B cell (primary cell): ENCODE measurements around the gene DYNLT2. TPM values are rescaled to one million over a fixed set of nuclear protein-coding genes. Genes with fewer than 3 reads are reported as not detected.

Experiments used
- ATAC-seq: fragments of 200-7000 bp; cut with Tn5 transposase; one replicate; pipeline ENCODE4 v1.10.0; 2021; ENCODE audit warnings: low read depth, mild to moderate bottlenecking, moderate number of reproducible peaks, moderate library complexity
- CTCF ChIA-PET: fragments of 350-600 bp; sonication (Branson Sonifier 250); formaldehyde crosslinking; loops from one replicate; lab custom pipeline; 2021; ENCODE audit warnings: antibody characterized with exemption, inconsistent platforms; lab: Charles Lee
- POLR2A ChIA-PET: fragments of 350-600 bp; sonication (Branson Sonifier 250); formaldehyde crosslinking; loops from one replicate; lab custom pipeline; 2021; ENCODE audit warnings: antibody characterized with exemption; lab: Charles Lee
- DNase-seq: peaks from one replicate; pipeline ENCODE4 v3.0.0; 2013
- H2AFZ ChIP-seq: 2 replicates; pipeline ENCODE4 v1.6.1; 2012; ENCODE audit warnings: mild to moderate bottlenecking, low read depth, low read length; ENCODE audit not compliant: insufficient read depth, poor library complexity, severe bottlenecking
- H3K27ac ChIP-seq, 2 donors: 1 replicate in 1 of 2; 2 replicates in 1 of 2; pipeline ENCODE4 v1.5.1; 2012 to 2013; ENCODE audit warnings: low read length in 2 of 2, mild to moderate bottlenecking in 2 of 2, moderate library complexity in 1 of 2
- H3K27me3 ChIP-seq, 4 experiments: fragments of 200-600 bp in 1 of 4; sonication (generic) in 1 of 4; replicated peaks in 1 of 4; 1 replicate in 2 of 4; 2 replicates in 2 of 4; pipeline versions ENCODE4 v1.6.1 to v1.7.0; 2013 to 2016; ENCODE audit warnings: low read length in 3 of 4, mild to moderate bottlenecking in 2 of 4, mixed read lengths in 1 of 4, moderate library complexity in 1 of 4; ENCODE audit not compliant: insufficient read depth in 4 of 4, control insufficient read depth in 3 of 4; ENCODE audit errors: control extremely low read depth in 1 of 4
- H3K36me3 ChIP-seq, 2 experiments: replicated peaks in 1 of 2; 1 replicate in 1 of 2; 2 replicates in 1 of 2; pipeline versions ENCODE4 v1.6.1 to v1.7.1; 2013; ENCODE audit warnings: low read length in 1 of 2; ENCODE audit not compliant: insufficient read depth in 2 of 2, control insufficient read depth in 1 of 2; ENCODE audit errors: control extremely low read depth in 1 of 2, extremely low read depth in 1 of 2
- H3K4me1 ChIP-seq, 2 donors: fragments of 200-600 bp in 1 of 2; sonication (generic) in 1 of 2; 1 replicate in 1 of 2; 2 replicates in 1 of 2; pipeline versions ENCODE4 v1.5.1 to v1.6.1; 2013 to 2017; ENCODE audit warnings: low read length in 2 of 2; ENCODE audit not compliant: control insufficient read depth in 2 of 2, insufficient read depth in 2 of 2
- H3K4me2 ChIP-seq: replicated peaks from 2 replicates; pipeline ENCODE3; 2012; ENCODE audit warnings: mild to moderate bottlenecking, low read depth, low read length; ENCODE audit not compliant: poor library complexity, severe bottlenecking
- H3K4me3 ChIP-seq, 5 experiments: fragments of 200-600 bp in 1 of 5; sonication (generic) in 1 of 5; 1 replicate in 3 of 5; 2 replicates in 2 of 5; pipeline versions ENCODE4 v1.5.1 to v1.7.0; 2011 to 2016; ENCODE audit warnings: low read length in 4 of 5, mild to moderate bottlenecking in 4 of 5, low read depth in 2 of 5, control low read depth in 1 of 5, moderate library complexity in 1 of 5; ENCODE audit not compliant: insufficient read depth in 1 of 5; ENCODE audit errors: control extremely low read depth in 1 of 5, extremely low read depth in 1 of 5
- H3K79me2 ChIP-seq: fragments of 200-600 bp; sonication (generic); one replicate; pipeline ENCODE4 v1.6.0; 2016; ENCODE audit warnings: low read length; ENCODE audit not compliant: control insufficient read depth, insufficient read depth
- H3K9ac ChIP-seq: fragments of 200-600 bp; sonication (generic); 2 replicates; pipeline ENCODE4 v1.6.1; 2017; ENCODE audit warnings: mild to moderate bottlenecking, low read length, moderate library complexity
- H3K9me3 ChIP-seq, 3 donors: one replicate each; pipeline versions ENCODE4 v1.6.1 to v1.7.1; 2013; ENCODE audit warnings: low read length in 2 of 3; ENCODE audit not compliant: control insufficient read depth in 2 of 3, insufficient read depth in 1 of 3; ENCODE audit errors: control extremely low read depth in 1 of 3
- H4K20me1 ChIP-seq: 2 replicates; pipeline ENCODE4 v1.6.0; 2012; ENCODE audit warnings: mild to moderate bottlenecking, low read length; ENCODE audit not compliant: insufficient read depth, control insufficient read depth, poor library complexity, severe bottlenecking
- H3K27ac Mint-ChIP-seq: one replicate; pipeline ENCODE4 v1.8.0; 2021; ENCODE audit warnings: mixed read lengths
- H3K27me3 Mint-ChIP-seq: one replicate; pipeline ENCODE4 v1.8.0; 2021; ENCODE audit warnings: mixed read lengths
- H3K4me1 Mint-ChIP-seq: one replicate; pipeline ENCODE4 v1.8.0; 2021; ENCODE audit warnings: mixed read lengths
- H3K4me3 Mint-ChIP-seq: one replicate; pipeline ENCODE4 v1.8.0; 2021; ENCODE audit warnings: mixed read lengths
- H3K9me3 Mint-ChIP-seq: one replicate; pipeline ENCODE4 v1.8.0; 2022; ENCODE audit warnings: mixed read lengths; ENCODE audit not compliant: insufficient read depth
- CTCF ChIP-seq: fragments of 200-600 bp; IDR thresholded peaks from one replicate; pipeline ENCODE4 v1.8.0; 2022; ENCODE audit warnings: antibody characterized with exemption, mild to moderate bottlenecking
- EZH2 ChIP-seq: IDR thresholded peaks from 2 replicates; pipeline ENCODE4 v1.6.1; 2012; ENCODE audit warnings: borderline replicate concordance, low read depth, mild to moderate bottlenecking, moderate library complexity, low read length; ENCODE audit not compliant: insufficient read depth, poor library complexity, severe bottlenecking
- WGBS: methylation state at CpG from one replicate; pipeline ENCODE4 v1.1.5; 2013; ENCODE audit warnings: missing lambda C conversion rate; ENCODE audit not compliant: insufficient coverage; 5-methylcytosine and 5-hydroxymethylcytosine counted together
- intact Hi-C: fragments of 100-400 bp; cut with micrococcal nuclease; formaldehyde crosslinking; loops from one replicate; pipeline ENCODE4 v1.10.0; 2022
- polyA plus RNA-seq: library from polyadenylated mRNA; depleted of rRNA; stranded (reverse); fragments of >200 nt; gene quantifications from 2 replicates; pipeline ENCODE4 v1.2.3, GENCODE V29; 2012
- total RNA-seq, 2 donors: library from RNA; stranded (reverse); fragments of 120-200 nt in 1 of 2; gene quantifications; 1 replicate in 1 of 2; 2 replicates in 1 of 2; pipeline versions ENCODE4 v1.2.3 to v1.2.4, GENCODE V29; 2013 to 2022

DYNLT2 gene
- total and polyA plus RNA-seq, 2 donors (not counting 1 experiment from before 2014, with no cell fraction given) = 2.4 to 7.2 TPM

DNA sequence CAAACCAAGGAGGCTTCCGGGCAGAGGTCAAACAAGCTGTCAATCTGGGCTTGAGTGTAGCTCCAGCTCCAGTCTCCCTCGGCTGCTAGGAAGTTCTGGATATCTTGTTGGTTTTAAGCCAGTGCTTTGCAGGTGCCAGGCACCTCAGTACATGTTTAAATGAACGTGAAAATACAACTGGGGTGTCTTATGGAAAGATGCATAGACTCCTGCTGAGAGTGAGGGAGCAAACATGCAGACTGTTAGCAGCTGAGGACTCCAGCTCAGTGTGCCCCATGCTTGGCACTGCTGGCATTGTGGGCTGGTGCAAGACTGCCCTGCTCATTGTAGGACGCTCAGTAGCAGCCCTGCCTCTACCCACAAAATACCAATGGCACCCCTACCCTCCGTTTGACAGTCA lies 28.5 kb upstream of the DYNLT2 start:
- ATAC-seq (no peak), DNase-seq (no peak)
- intact Hi-C loops = no loop called here
- Histone ChIP-seq H3K27ac (no peak overlapping the region), H3K9ac (no peak overlapping the region), H3K36me3 (peaks cover 11 to 28% of the 10 kb centered on the region in 2 experiments), H3K4me1 (no peaks in the 10 kb centered on the region), H3K79me2 (no peaks in the 10 kb centered on the region), H2AFZ (no peak overlapping the region), H3K4me2 (no peak overlapping the region), H4K20me1 (no peaks in the 10 kb centered on the region), H3K4me3 (no peak overlapping the region), H3K9me3 (no peaks in the 10 kb centered on the region), H3K27me3 (no peaks in the 10 kb centered on the region)
- Mint-ChIP-seq H3K9me3 (no peaks in the 10 kb centered on the region), H3K4me1 (no peaks in the 10 kb centered on the region), H3K27ac (no peak overlapping the region), H3K4me3 (no peak overlapping the region), H3K27me3 (no peaks in the 10 kb centered on the region)
- no peak for TF ChIP-seq EZH2
- 98% methylated on average over 5 of the region's 5 CpGs for WGBS
- CTCF ChIA-PET = no interaction called here
- POLR2A ChIA-PET = no interaction called here

DNA sequence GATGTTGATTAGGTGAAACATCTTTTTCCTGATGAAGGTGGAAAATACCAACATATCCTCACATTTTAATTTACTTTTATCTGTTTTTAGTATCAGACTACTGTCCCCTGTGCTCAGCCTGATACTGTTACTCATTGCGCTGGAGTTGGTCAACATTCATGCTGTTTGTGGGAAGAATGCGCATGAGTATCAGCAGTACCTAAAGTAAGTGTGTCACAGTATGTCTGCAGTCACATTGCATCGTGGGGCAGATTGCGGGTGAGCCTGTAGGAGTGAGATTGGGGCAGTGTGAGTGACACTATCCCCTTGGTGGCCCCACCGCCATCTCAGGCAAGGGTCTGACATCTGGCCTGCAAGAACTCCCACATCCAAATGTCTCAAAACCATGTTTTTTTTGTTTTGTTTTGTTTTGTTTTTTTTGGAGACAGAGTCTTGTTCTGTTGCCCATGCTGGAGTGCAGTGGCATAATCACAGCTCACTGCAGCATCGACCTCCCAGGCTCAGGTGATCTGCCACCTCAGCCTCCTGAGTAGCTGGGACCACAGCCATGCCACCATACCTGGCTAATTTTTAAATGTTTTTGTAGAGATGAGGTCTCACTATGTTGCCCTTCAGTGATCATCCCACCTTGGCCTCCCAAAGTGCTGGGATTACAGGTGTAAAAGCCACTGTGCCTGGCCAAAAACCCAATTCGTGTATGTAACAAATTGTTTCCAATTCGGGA lies 27.9 kb upstream of the DYNLT2 start:
- H3K9me3 Mint-ChIP-seq = no peaks in the 10 kb centered on the region

More for the DNA sequence above, 27.9 kb upstream of the DYNLT2 start:
- H3K36me3 ChIP-seq = peaks cover 11 to 34% of the 10 kb centered on the region in 2 experiments
- Mint-ChIP-seq H3K27ac (no peak overlapping the region), H3K4me3 (no peak overlapping the region), H3K27me3 (no peaks in the 10 kb centered on the region), H3K4me1 (no peaks in the 10 kb centered on the region)
- H3K9ac ChIP-seq = no peak overlapping the region
- H3K9me3 ChIP-seq = no peaks in the 10 kb centered on the region
- H3K27me3 ChIP-seq = no peaks in the 10 kb centered on the region
- no peaks in the 10 kb centered on the region for H3K79me2 ChIP-seq
- H3K27ac ChIP-seq = no peak overlapping the region
- 100% methylated on average over 5 of the region's 8 CpGs for WGBS
- no peak overlapping the region for H2AFZ ChIP-seq
- ChIA-PET POLR2A (no interaction called here), CTCF (no interaction called here)
- no peak for ATAC-seq
- no peak overlapping the region for H3K4me2 ChIP-seq
- TF ChIP-seq EZH2 = no peak
- TF ChIP-seq CTCF = no peak
- no peak for DNase-seq
- intact Hi-C loops = no loop called here
- no peaks in the 10 kb centered on the region for H3K4me1 ChIP-seq
- H3K4me3 ChIP-seq = no peak overlapping the region
- H4K20me1 ChIP-seq = no peaks in the 10 kb centered on the region
